Activated naive CD4-positive, alpha-beta T cell treated with anti-CD3 and anti-CD28 coated beads, Interleukin-2, amount 50 U/mL, for 24 hours (primary cell): ENCODE measurements around the gene KIFBP.
"Not testable (repeated sequence)": the region's sequence is repeated elsewhere in the genome, so short reads cannot be mapped to it uniquely, and the experiment has no call there.

Experiments used
- H3K27ac Mint-ChIP-seq: one replicate; pipeline ENCODE4 v1.8.0; 2021; ENCODE audit warnings: mild to moderate bottlenecking, mixed read lengths
- H3K27me3 Mint-ChIP-seq: one replicate; pipeline ENCODE4 v1.8.0; 2021; ENCODE audit warnings: mixed read lengths
- H3K36me3 Mint-ChIP-seq: one replicate; pipeline ENCODE4 v1.8.0; 2021; ENCODE audit warnings: mixed read lengths
- H3K4me1 Mint-ChIP-seq: one replicate; pipeline ENCODE4 v1.8.0; 2021; ENCODE audit warnings: mixed read lengths
- H3K4me3 Mint-ChIP-seq: one replicate; pipeline ENCODE4 v1.8.0; 2021; ENCODE audit warnings: mild to moderate bottlenecking, mixed read lengths
- H3K9me3 Mint-ChIP-seq: one replicate; pipeline ENCODE4 v1.8.0; 2021; ENCODE audit warnings: mixed read lengths

The KIFBP gene

DNA sequence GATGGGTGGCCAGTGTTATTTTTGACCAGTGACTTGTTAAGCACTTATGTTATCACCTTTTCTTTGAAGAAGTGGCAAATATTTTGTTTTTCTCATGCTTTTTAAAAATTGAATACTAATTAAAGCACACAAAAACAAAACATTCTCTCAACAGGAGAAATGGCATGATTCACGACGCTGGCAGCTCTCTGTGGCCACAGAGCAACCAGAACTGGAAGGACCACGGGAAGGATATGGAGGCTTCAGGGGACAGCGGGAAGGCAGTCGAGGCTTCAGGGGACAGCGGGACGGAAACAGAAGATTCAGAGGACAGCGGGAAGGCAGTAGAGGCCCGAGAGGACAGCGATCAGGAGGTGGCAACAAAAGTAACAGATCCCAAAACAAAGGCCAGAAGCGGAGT is 6.2 kb upstream of the KIFBP start:
- Mint-ChIP-seq H3K27me3 (no peaks in the 10 kb centered on the region), H3K36me3 (peaks cover 16% of the 10 kb centered on the region), H3K27ac (peak overlapping the region; percentile 82), H3K9me3 (no peaks in the 10 kb centered on the region), H3K4me1 (peaks cover 9% of the 10 kb centered on the region), H3K4me3 (no peak overlapping the region)

DNA sequence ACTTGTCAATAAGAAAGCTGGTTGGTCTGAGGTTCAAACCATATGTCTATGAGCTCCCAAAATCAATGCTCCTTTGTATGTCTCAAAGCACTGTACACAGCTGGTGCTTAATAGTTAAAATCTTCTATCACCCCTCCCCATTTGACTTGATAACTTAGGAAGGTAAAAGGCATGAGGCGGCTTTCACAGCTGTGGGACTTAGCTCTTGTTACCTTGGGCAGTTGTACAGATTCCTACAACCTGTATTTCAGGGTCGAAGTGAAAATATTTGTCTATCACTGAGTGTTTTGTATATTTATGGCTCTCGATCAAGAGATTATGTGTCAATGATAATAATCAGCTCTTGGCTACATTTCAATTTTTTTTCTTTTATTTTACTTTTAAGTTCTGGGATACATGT is 992 bp upstream of the KIFBP start:
- Mint-ChIP-seq H3K9me3 (no peaks in the 10 kb centered on the region), H3K4me1 (peaks cover 53% of the 10 kb centered on the region), H3K27me3 (no peaks in the 10 kb centered on the region), H3K4me3 (peak overlapping the region; percentile 94), H3K36me3 (peaks cover 7% of the 10 kb centered on the region), H3K27ac (no peak overlapping the region)

DNA sequence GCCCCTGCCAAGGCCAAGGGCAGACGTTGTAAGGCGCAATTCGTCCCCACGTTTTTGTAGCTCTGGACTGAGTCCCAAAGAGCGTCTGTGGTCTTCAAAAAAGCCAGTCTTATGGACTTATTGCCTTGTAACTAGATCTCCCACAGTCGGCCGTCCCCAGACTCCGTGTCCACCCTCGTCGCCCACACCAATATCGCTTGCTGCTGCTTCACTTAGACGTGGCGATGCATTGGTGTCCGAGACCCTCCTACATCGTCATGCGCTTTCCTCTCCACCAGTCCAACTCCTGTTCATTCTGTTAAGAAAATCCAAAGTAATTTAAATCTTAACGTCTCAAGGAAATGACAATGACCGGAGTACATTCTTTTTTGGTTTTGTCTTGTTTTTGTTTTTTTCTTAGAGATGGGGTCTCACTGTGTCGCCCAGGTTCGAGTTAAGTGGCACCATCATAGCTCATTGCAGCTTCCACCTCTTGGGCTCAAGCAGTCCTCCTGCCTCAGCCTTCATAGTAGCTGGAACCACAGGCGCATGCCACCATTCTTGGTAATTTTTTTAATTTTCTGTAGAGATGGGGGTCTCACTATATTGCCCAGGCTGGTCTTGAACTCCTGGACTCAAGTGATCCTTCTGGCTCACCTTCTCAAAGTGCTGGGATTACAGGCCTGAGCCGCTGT is 851 bp downstream of the KIFBP start:
- no peaks in the 10 kb centered on the region for H3K9me3 Mint-ChIP-seq
- H3K4me3 Mint-ChIP-seq, result peak overlapping the region; percentile 94
- H3K4me1 Mint-ChIP-seq, result peaks cover 63% of the 10 kb centered on the region
- H3K27ac Mint-ChIP-seq, result peak overlapping the region; percentile 75
- H3K27me3 Mint-ChIP-seq, result no peaks in the 10 kb centered on the region
- H3K36me3 Mint-ChIP-seq, result peaks cover 5% of the 10 kb centered on the region

DNA sequence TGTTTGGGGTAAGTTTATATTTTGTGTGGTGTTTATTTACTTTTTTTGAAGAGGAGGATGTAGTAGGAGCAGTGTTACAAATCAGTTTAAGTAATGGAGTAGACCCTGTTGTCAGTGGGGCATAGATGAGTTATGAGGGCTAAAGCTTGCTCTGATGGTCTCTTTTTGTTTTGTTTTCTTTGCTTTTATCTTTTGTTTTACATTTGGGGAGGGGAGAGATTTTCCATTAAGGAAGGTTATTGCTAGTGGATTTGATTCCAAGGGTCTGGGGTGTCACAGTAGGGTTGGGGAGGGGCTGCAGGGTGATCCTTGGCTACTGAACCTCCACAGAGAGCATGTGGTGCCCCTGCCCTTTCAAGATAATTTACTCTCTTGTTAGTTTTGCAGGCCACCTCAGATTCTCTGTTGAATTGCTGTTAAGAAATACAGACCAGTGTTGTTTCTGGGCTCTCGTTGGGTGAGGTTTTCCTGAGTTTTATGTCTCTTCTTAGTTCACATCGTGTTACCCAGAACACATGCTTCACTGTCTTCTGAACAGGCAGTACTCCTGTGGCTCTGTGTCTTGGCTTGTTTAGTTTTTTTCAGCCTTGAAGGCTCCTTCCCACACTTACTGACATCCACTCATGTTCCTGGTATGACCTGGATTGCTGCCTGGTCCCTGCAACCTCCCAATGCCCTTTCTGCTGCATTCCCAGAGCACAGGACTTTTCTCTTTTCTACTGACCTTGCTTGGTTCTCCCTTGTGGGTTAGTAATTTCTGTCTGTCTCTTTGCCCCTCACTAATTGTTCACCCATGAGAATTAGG is 4.2 kb downstream of the KIFBP start:
- no peaks in the 10 kb centered on the region for H3K36me3 Mint-ChIP-seq
- peaks cover 73% of the 10 kb centered on the region for H3K4me1 Mint-ChIP-seq
- H3K27me3 Mint-ChIP-seq, result no peaks in the 10 kb centered on the region
- H3K4me3 Mint-ChIP-seq, result peak overlapping the region; percentile 1
- peak overlapping the region; percentile 43 for H3K27ac Mint-ChIP-seq
- H3K9me3 Mint-ChIP-seq, result no peaks in the 10 kb centered on the region

DNA sequence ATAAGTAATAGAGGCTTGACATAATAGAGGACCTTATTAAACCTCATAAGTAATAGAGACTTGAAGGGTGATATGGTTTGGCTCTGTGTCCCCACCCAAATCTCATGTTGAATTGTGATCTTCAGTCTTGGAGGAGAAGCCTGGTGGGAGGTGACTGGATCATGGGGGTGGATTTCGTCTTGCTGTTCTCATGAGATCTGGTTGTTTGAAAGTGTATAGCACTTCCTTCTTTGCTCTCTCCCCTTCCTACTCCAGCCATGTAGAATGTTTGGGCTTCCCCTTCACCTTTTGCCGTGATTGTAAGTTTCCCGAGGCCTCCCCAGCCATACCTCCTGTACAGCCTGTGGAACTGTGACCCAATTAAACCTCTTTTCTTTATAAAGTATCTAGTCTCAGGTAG is 8.6 kb downstream of the KIFBP start:
- Mint-ChIP-seq H3K27ac (peak overlapping the region; percentile 98), H3K36me3 (no peaks in the 10 kb centered on the region), H3K9me3 (no peaks in the 10 kb centered on the region), H3K4me1 (peaks cover 41% of the 10 kb centered on the region), H3K4me3 (peak overlapping the region; percentile 56), H3K27me3 (no peaks in the 10 kb centered on the region)

DNA sequence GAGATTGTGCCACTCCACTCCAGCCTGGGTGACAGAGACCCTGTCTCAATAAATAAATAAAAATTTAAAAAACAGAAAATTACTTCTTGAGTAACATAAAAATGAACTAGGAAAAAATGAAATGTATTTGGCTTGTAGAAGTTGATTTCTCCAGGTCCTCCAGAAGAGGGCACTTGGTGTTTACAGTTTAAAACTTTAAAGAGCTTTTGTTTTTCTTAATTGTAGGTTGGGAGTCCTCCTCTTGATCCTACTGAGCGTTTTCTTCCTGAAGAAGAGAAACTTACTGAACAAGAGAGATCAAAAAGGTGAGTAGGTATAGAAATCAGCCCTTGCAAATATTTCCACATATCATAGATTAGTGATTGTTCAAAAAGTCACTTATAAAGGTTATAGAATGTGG is 16.2 kb downstream of the KIFBP start:
- peaks cover 7% of the 10 kb centered on the region for H3K4me1 Mint-ChIP-seq
- H3K4me3 Mint-ChIP-seq, result no peak overlapping the region
- H3K36me3 Mint-ChIP-seq, result peaks cover 3% of the 10 kb centered on the region
- H3K27ac Mint-ChIP-seq, result no peak overlapping the region
- H3K9me3 Mint-ChIP-seq, result no peaks in the 10 kb centered on the region
- H3K27me3 Mint-ChIP-seq, result no peaks in the 10 kb centered on the region

DNA sequence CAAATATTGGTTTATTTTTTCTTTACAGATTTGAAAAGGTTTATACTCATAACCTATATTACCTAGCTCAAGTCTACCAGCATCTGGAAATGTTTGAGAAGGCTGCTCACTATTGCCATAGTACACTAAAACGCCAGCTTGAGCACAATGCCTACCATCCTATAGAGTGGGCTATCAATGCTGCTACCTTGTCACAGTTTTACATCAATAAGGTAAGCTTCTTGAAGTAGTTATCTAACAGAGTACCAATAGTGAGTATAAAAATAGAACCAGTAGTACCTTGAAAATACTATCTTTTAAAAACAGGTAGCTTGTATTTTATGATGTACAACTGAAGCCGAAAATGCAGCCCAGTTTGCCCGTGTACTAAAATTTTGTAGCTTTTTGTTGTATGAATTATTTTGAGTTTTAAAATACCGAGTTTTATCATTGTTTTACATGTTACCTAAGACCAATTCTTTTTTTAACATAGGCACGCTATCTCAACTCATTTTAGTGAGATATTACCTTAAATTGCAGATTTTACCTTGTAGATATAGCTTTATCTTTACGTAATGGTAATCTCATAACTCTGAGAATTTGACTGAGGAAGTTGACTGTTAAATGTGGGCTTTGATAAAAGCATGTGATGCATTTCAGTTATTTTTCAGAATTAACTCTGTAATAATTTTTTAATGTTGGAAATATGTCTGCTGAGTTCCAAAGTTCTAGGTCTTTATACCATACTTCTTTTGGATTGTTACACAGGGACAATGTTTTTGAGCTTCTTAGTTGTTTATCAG is 17.3 kb downstream of the KIFBP start:
- Mint-ChIP-seq H3K27ac (no peak overlapping the region), H3K36me3 (peaks cover 3% of the 10 kb centered on the region), H3K4me3 (no peak overlapping the region), H3K9me3 (no peaks in the 10 kb centered on the region), H3K4me1 (peaks cover 7% of the 10 kb centered on the region), H3K27me3 (no peaks in the 10 kb centered on the region)

DNA sequence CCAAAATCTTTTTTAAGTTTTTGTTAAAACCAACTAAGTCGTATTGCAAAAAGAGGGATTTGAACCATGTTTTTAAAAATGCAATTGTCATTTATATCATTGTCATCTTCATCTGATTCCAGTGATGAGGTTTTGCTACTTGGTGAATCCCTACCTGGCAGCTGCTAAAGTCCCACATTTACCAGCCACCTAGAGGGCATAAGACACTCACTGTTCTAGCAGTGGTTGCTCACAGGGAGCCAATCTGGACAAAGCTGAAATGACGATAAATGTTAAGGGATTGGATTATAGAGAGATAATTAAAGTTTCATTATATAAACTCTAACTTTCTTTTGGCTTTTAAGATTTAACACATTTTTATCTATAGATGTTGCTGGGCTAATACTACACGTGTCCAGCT is 18.7 kb downstream of the KIFBP start:
- Mint-ChIP-seq H3K4me1 (peaks cover 7% of the 10 kb centered on the region), H3K27me3 (no peaks in the 10 kb centered on the region), H3K9me3 (no peaks in the 10 kb centered on the region), H3K36me3 (peaks cover 5% of the 10 kb centered on the region), H3K27ac (no peak overlapping the region), H3K4me3 (no peak overlapping the region)

DNA sequence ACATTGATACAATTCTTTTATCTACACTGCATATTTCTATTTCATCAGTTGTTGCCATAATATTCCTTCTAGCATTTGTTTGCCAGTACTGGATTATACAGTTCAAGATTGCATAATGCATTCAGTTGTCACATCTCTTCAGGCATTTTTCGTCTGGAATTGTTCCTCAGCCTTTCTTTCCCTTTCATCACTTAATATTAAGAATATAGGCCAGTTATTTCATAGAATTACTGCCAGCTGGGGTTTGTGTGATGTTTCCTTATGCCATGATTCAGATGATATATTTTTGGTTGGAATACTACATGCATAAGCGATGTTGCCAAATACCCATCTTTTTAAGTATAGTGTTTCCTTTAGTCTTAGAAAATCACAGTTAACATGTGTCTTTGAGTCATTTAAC is 20.8 kb downstream of the KIFBP start:
- no peaks in the 10 kb centered on the region for H3K9me3 Mint-ChIP-seq
- H3K27me3 Mint-ChIP-seq, result no peaks in the 10 kb centered on the region
- H3K4me1 Mint-ChIP-seq, result peaks cover 9% of the 10 kb centered on the region
- H3K36me3 Mint-ChIP-seq, result peaks cover 10% of the 10 kb centered on the region
- H3K4me3 Mint-ChIP-seq, result no peak overlapping the region
- H3K27ac Mint-ChIP-seq, result no peak overlapping the region

DNA sequence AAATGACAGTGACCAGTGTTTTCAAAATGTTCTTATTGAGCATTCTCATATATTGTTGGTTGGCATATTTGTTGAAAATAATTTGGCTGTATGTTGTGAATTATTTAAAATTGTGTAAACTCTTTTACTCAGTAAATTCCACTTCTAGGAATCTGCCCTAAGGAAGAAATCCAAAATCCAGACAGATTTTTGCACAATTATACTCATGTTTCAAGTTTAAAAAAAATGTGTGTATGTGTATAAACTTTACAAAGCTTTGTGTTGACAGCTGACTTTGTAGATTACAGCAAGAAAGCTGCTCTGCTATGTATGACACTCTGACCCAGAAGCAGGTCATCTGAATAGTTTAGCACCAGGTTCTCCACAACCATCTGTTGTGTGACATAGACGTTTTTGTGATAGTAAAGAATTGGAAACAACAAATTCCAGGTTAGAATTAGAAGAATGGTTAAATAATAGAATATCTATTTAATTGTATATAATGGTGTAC is 21.6 kb downstream of the KIFBP start:
- H3K27me3 Mint-ChIP-seq, result no peaks in the 10 kb centered on the region
- peaks cover 10% of the 10 kb centered on the region for H3K36me3 Mint-ChIP-seq

DNA sequence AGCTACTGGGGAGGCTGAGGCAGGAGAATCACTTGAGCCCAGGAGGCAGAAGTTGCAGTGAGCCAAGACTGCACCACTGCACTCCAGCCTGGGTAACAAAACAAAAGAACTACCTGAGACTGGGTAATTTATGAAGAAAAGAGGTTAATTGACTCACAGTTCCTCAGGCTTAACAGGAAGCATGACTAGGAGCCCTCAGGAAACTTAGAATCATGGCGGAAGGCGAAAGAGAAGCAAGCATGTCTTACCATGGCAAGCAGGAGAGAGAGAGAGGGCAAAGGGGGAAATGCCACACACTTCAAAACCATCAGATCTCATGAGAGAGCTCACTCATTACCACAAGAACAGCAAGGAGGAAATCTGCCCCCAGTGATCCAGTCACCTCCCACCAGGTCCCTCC is 24.2 kb downstream of the KIFBP start:
- H3K27me3 Mint-ChIP-seq, H3K4me3 Mint-ChIP-seq, H3K9me3 Mint-ChIP-seq, H3K4me1 Mint-ChIP-seq: not testable (repeated sequence)
- Mint-ChIP-seq H3K27ac (peak overlapping the region; percentile 6), H3K36me3 (peaks cover 18% of the 10 kb centered on the region)

More for the DNA sequence above, 21.6 kb downstream of the KIFBP start:
- Mint-ChIP-seq H3K27ac (no peak overlapping the region), H3K4me3 (no peak overlapping the region), H3K4me1 (peaks cover 5% of the 10 kb centered on the region), H3K9me3 (no peaks in the 10 kb centered on the region)

DNA sequence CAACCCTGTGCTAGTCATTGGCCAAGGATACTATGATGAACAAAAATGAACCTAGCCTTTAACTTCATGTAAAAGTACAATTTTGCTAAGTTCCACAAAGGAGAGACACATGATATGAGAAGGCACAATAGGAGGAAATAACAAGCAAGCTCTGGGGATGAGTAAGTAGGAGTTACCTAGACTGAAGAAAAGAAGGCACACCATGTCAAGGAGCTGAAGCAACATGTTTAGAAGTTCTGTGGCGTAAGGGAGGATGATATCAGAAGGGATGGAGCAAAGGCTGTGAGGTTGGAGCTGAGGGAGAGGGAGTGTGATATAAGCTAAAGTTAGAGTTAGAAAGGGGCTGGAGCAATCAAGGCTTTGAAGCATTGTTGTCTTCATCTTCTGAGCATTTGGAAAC is 25.6 kb downstream of the KIFBP start:
- H3K9me3 Mint-ChIP-seq, result no peaks in the 10 kb centered on the region
- peak overlapping the region; percentile 4 for H3K27ac Mint-ChIP-seq
- no peak overlapping the region for H3K4me3 Mint-ChIP-seq
- H3K36me3 Mint-ChIP-seq, result peaks cover 22% of the 10 kb centered on the region
- H3K27me3 Mint-ChIP-seq, result no peaks in the 10 kb centered on the region
- H3K4me1 Mint-ChIP-seq, result peaks cover 5% of the 10 kb centered on the region

DNA sequence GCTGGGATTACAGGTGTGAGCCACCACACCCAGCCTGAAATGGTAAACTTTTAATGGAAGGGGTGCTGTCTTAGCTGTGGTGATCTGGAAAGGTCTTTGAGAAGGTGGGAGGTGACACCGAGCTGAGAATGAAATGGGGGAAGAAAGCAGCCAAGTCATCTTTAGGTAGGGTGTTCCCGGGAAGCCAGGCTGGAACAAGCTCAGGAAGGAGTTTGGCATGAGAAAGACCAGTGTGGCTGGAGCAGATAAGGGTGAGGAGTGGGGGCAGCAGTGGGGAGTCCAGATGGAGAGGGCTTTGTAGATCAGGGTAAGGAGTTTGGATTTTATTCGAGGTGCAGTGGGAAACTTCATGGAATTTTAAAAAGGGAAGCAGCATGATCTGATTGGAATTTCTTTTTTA is 30.0 kb downstream of the KIFBP start:
- Mint-ChIP-seq H3K27ac (no peak overlapping the region), H3K27me3 (no peaks in the 10 kb centered on the region), H3K36me3 (peaks cover 18% of the 10 kb centered on the region), H3K9me3 (no peaks in the 10 kb centered on the region), H3K4me1 (no peaks in the 10 kb centered on the region), H3K4me3 (no peak overlapping the region)

DNA sequence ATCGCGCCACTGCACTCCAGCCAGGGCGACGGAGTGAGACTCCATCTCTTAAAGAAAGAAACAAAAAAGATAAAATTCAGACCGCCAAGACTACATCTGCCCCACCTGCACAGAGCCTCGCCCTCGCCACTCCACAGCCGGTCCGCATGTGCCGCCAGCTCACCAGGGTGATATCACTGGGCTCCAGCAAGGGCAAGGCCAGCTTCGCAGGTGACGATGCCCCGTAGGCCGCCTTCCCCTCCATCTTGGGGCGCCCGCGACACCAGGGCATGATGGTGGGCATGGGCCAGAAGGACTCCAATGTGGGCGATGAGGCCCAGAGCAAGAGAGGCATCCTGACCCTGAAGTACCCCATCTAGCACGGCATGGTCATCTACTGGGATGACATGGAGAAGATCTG is 34.0 kb downstream of the KIFBP start:
- no peaks in the 10 kb centered on the region for H3K9me3 Mint-ChIP-seq
- no peak overlapping the region for H3K27ac Mint-ChIP-seq
- no peaks in the 10 kb centered on the region for H3K27me3 Mint-ChIP-seq
- H3K4me1 Mint-ChIP-seq, result peaks cover 4% of the 10 kb centered on the region
- H3K36me3 Mint-ChIP-seq, result peaks cover 9% of the 10 kb centered on the region
- no peak overlapping the region for H3K4me3 Mint-ChIP-seq

DNA sequence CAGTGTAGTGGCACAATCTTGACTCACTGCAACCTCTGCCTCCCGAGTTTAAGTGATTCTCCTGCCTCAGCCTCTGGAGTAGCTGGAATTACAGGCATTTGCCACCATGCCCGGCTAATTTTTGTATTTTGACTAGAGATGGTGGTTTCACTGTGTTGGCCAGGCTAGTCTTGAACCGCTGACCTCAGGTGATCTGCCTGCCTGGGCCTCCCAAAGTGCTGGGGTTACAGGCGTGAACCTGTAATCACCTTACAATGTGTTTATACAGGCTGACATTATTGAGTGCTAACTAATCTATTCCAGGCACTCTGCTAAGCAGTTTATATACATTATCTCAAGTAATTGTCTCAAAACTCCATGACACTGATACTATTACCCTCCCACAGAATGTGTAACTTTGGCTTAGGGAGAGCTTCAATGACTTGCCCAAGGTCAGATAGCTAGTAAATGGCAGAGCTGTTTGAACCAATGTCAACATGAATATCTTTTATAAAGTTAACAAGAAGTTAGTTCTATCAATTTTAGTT is 36.8 kb downstream of the KIFBP start:
- Mint-ChIP-seq H3K27me3 (no peaks in the 10 kb centered on the region), H3K27ac (no peak overlapping the region), H3K36me3 (no peaks in the 10 kb centered on the region)

More for the DNA sequence above, 36.8 kb downstream of the KIFBP start:
- Mint-ChIP-seq H3K9me3 (no peaks in the 10 kb centered on the region), H3K4me3 (no peak overlapping the region), H3K4me1 (peaks cover 7% of the 10 kb centered on the region)
